Superior temporal gyrus (tissue), 1 donor: ENCODE results near the gene TIPARP.

Experiments used
- DNase-seq: peaks from one replicate; pipeline ENCODE4 v3.0.0-alpha.2; 2016; ENCODE audit errors: extremely low spot score

TIPARP gene

GRCh38 chr3:156674046-156674910 lies at the start of gene TIPARP:
Gene TIPARP, plus strand, starts transcription at chr3:156674590. Its CDS starts 3,108 bp downstream, at chr3:156677698.
- peak; percentile 98 for DNase-seq

GRCh38 chr3:156626104-156626503 lies 48.3 kb upstream of the TIPARP start:
- DNase-seq = no peak

GRCh38 chr3:156627946-156628569 lies 46.3 kb upstream of the TIPARP start:
- no peak for DNase-seq

- no peak for DNase-seq
Measured at GRCh38 chr3:156628836-156629618, 45.4 kb upstream of the TIPARP start.

- DNase-seq = no peak
Measured at GRCh38 chr3:156630081-156630772, 44.2 kb upstream of the TIPARP start.

GRCh38 chr3:156630773-156631093 lies 43.7 kb upstream of the TIPARP start:
- DNase-seq = no peak

- no peak for DNase-seq
Measured at GRCh38 chr3:156631323-156631722, 43.1 kb upstream of the TIPARP start.

GRCh38 chr3:156632601-156633000 lies 41.8 kb upstream of the TIPARP start:
- DNase-seq = no peak

GRCh38 chr3:156633335-156633734 lies 41.1 kb upstream of the TIPARP start:
- no peak for DNase-seq

- DNase-seq = no peak
Measured at GRCh38 chr3:156635034-156635433, 39.4 kb upstream of the TIPARP start.

- no peak for DNase-seq
Measured at GRCh38 chr3:156635973-156636372, 38.4 kb upstream of the TIPARP start.

GRCh38 chr3:156637480-156638022 lies 36.8 kb upstream of the TIPARP start:
- DNase-seq = no peak

GRCh38 chr3:156638271-156638670 lies 36.1 kb upstream of the TIPARP start:
- no peak for DNase-seq

GRCh38 chr3:156639414-156640023 lies 34.9 kb upstream of the TIPARP start:
- no peak for DNase-seq

GRCh38 chr3:156641618-156641975 lies 32.8 kb upstream of the TIPARP start:
- DNase-seq = no peak

- peak; percentile 48 for DNase-seq
Measured at GRCh38 chr3:156642750-156643728, 31.4 kb upstream of the TIPARP start.

- peak; percentile 26 for DNase-seq
Measured at GRCh38 chr3:156643729-156644389, 30.5 kb upstream of the TIPARP start.

- no peak for DNase-seq
Measured at GRCh38 chr3:156644958-156645357, 29.4 kb upstream of the TIPARP start.

- no peak for DNase-seq
Measured at GRCh38 chr3:156646958-156647357, 27.4 kb upstream of the TIPARP start.
